GM18507 (cell line): Measurements from ENCODE around the gene LYSMD1.

Source experiments
- DNase-seq: peaks from one replicate; pipeline ENCODE4 v3.0.0; 2011; ENCODE audit warnings: low read depth; ENCODE audit not compliant: insufficient read length; ENCODE audit errors: extremely low spot score
- FAIRE-seq: peaks from 2 replicates; lab custom pipeline; 2011; peaks lifted over from hg19 to GRCh38; lab: Jason Lieb, UNC

Gene LYSMD1

DNA sequence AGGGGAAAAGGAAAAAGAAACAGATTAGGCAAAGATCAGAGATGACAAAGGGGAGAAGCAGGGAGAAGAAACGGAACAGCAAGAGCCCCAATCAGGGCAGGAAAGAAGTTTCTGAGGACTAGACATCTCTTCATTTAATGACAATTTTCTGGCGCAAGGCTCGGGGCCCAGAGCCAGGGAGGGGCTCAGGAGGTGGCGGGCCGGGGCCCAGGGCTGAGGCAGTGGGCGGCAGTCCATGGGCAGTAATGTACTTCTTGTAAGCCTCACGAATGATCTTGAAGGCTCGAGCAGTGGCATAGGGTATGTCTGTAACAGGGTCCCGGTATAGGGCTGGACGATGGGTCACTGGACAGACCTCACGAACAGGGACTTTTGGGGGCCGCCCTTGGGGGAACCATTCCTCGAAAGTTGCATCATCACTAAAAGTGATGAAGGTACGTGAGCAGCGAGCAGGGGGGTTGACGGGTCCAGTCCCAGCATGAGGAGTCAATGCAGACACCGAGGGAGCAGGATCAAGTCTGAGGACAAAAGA is 10.9 kb upstream of the LYSMD1 start:
- no peak for DNase-seq
- FAIRE-seq: no peak

DNA sequence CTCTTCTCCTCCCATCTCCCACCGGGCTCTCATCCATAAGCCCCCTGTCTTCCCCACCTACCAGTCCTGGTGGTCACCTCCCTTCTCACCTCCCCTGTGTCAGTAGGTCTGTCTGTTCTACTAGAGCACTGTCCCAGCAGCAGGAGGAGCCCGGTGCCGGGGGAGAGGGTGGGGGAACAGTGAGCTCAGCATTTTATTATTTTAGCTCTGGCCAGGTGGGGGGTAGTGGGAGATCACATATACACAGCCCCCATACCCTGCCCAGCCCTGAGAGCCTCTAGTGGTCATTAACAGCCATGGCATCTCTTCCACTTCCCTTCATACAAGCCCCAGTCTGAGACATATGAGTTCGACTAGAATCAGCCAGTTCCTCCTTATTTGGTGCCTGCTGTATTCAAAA is 10.2 kb upstream of the LYSMD1 start, which contains the start of gene TMOD4:
TSS of gene TMOD4 (minus strand) at position 119 of the 400 bp plus-strand sequence. CDS start 1,106 bp downstream, outside the sequence.
- no peak for FAIRE-seq
- DNase-seq: no peak

DNA sequence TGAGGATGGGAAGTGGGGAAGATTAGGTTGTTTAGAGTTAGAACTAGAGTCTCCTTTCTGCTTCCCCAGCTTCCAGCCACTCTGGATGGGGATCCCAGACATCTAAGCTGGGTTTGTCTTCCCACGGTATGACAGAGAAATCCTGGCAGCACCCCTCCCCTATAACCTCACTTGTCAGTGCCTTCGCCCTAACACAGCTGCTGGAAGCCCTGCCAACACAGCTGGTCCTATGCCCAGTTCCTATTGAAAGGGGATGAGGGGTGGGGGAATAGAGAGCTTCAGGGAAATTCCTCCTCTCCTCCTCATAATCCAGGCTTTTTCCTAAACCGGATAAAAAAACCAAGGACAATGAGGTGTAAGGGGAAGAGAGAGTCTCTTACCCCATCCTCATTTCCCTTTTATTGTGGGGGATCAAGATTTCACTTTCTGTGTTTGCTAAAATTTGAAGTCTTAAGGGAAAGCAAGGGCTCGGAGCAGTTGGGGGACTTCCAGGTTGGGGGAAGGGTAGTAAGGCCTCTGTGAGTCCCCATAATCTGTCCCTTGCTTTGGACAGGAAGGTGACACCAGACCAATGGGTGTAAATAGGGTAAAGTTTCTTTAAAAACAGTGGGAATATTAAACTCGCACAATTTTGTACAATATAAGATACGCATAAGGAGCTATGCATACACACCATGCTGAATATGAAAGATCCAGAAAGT is 9.5 kb upstream of the LYSMD1 start:
- DNase-seq (no peak), FAIRE-seq (no peak)

DNA sequence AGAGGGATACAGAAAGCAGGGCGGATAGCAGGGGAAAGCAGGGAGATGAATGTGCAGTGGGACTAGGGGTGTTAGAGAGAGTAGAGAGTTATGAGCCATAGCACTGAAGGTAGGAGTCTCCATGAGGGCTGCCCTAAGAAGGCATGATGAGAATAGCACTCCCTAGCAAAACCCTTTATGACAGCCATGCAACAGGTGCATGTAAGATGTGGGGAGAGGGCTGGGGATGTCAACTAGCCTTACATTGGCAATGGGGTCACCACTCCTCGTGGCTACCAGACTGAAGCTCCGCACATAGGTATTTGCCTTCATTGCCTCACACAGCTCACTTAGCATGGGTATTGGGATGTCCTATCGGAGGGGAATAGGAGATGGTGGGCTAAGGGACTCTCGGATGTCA is 5.5 kb upstream of the LYSMD1 start:
- DNase-seq: no peak
- FAIRE-seq: no peak

DNA sequence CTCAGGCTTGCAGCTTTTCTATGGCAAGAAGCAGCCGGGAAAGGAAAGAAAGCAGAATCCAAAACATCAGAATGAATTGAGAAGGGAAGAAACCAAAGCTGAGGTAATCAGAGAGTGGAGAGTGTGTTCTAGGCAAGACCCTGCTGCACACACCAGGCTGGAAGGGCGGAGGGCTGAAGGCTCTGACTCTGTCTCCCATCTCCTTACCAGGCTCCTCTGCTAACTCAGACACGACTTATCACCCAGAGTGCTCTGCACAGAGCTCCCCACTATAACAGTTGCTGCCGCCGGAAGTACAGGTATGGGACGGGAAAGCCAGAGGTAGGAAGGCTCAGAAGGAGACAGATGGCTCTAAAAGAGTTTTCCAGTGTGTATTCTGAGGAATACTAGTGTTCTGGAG is 1.4 kb upstream of the LYSMD1 start:
- FAIRE-seq (no peak), DNase-seq (no peak)

DNA sequence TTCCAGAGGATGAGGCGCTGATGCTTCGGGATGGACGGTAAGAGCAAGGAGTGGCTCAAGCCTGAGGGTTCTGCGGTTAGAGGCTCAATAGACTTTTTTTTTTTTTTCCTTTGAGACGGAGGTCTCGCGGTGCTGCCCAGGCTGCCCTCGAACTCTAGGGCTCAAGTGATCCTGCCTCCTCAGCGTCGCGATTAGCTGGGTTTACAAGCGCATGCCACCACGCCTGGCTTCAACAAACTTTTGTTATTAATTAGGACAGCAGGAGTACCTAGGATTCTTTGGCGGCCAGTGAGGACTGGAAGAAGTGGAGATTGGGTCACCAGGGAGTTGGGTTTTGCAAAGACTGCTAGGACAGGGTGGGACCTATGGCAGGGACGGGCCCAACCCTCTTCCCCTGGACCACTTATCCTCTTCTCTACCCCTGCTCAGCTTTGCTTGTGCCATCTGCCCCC is 829 bp upstream of the LYSMD1 start:
- FAIRE-seq: no peak
- no peak for DNase-seq

DNA sequence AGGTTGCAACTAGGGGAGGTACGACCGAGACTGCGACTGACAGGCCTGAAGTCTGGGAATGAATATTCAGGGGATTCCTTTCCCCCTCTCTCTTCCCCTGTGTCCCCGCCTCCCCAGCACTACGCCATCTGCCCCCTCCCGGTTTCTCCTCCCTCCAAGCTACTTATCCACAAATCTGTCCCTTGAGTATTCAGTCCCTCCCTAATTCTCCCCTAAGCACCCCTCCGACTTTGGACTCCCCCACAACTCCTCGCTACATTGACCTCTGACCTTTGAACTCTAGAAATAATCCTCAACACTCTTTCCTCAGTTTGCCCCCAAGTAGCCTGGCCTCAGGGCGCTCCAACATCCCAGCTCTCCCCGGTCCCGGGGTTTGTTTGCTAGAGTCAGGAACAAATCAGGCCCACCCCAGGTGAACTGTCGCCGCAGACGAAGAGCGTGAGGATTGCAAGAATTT is 393 bp downstream of the LYSMD1 start:
- DNase-seq (no peak), FAIRE-seq (no peak)

DNA sequence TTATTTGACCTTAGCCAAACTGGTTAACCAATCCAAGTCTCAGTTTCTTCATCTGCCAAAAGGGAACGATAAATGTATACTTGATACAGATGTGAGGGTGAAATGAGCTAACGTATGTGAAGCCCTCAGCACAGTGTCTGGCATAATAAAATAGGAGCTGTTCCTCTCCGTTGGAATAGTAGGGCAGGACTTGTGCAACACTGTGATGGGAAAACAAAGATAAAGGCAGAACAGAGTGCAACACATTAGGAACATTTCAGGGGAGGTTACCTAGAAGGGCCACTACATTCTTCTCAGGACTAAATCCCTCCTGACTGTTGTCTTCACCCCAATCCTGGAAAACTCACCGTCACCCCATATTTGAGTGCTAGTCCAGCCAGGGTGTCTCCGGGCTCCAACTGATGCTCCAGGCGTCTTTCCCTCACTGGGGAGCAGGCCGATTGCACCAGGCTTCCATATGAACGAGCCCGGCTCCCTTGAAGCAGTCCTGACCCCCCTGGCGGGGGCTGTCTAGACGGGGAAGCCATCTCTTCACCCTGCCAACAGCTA is 896 bp downstream of the LYSMD1 start:
- no peak for DNase-seq
- no peak for FAIRE-seq

DNA sequence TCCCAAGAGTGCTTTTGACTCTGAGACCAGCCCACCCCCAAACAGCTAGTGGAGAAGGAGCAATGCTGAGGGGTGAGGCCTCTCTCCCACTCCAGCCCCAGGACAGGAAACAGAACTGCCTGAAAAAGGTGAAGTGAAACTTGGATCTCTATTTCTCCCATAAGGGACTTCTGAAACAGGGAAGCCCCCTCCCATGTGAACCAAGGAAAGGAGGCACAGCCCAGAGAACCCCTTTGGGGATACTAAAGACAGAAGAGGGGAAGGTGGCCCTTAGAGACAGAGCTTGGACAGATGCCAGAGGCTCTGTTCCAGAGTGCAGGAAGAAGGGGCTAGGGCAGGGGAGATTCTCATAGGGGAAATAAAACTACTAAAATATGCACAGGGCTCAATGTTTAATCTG is 6.3 kb downstream of the LYSMD1 start:
- DNase-seq: no peak
- no peak for FAIRE-seq

DNA sequence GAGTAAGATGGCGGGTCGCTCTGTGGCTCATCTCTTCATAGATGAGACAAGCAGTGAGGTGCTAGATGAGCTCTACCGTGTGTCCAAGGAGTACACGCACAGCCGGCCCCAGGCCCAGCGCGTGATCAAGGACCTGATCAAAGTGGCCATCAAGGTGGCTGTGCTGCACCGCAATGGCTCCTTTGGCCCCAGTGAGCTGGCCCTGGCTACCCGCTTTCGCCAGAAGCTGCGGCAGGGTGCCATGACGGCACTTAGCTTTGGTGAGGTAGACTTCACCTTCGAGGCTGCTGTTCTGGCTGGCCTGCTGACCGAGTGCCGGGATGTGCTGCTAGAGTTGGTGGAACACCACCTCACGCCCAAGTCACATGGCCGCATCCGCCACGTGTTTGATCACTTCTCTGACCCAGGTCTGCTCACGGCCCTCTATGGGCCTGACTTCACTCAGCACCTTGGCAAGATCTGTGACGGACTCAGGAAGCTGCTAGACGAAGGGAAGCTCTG is 6.9 kb downstream of the LYSMD1 start:
- no peak for FAIRE-seq
- no peak for DNase-seq

DNA sequence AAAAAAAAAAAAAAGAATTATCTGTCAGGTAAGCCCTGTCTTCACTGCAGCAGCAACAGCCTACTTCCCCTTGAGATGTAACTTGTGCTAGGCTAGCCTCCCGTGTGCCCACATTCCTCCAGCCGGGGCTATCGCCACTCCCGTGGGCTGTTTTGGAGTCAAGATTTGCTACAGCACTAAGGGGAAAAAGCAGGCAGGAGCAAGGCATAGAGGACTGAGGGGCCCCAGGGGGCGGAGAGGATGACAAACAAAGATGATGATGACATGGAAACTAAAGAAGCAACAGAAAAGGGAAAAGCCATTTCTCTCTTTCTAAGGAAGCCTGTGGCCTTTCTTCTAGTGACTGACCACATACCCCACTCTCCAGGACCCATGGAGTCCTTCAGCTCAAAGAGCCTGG is 7.4 kb downstream of the LYSMD1 start:
- FAIRE-seq: no peak
- DNase-seq: no peak

DNA sequence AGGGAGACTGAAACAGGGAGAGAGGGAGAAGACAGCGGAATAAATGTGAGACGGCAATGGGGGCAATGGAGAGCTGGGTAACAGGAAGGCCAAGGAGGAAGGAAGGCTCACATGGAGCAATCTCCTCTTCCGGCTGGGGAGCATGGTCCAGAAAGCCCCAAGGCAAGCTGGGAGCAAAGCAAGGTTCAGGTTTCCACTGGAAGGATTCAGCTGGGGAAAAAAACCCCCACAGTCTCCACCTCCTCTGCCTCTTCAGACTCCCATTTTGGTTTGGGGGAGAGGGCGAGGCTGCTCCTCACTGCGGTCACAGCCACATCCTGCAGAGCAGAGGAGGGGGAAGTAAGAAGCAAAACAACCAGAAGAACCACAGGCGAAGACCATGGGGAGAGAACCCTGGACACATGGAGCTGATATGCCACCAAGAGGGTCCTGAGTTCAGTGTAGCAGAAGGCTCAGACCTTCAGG is 8.6 kb downstream of the LYSMD1 start:
- DNase-seq (no peak), FAIRE-seq (peak; percentile 82)

DNA sequence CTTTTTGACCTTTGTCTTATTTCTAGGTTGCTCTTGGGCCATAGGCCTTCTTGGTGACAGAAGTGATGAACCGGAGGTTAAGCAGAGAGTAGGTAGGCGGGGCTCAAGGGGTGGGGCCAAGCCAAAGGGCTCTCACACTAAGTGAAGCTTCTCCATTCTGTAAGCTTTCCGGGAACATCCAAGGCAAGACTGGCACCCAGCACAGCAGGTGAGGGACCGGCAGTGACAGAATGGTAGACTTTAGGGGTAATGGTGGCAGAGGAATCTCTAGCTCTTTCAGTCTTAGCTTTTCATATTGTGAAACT is 9.2 kb downstream of the LYSMD1 start, which contains the start of gene TNFAIP8L2:
TSS of gene TNFAIP8L2 (plus strand) at position 135 of the 305 bp plus-strand sequence. CDS start 2,049 bp downstream, outside the sequence.
- FAIRE-seq (no peak), DNase-seq (peak; percentile 35)

DNA sequence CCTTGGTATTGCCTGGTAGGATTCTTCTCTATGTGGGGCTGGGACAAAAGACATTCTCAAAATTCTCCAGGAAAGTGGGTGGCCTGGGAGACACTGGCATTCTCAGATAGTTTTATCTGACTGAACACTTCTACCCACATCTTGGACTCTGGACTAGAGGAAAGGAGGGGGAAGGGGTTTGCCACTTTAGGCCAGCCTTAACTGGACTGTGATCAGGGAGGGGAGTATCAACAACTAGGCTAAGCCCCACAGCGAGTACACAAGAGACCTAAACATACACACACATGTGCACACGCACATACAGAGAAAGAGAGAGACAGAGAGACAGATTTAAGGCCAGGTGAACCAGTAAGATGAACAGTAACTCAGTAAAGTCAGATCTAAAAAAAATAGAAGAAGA is 18.0 kb downstream of the LYSMD1 start:
- FAIRE-seq (no peak), DNase-seq (no peak)

DNA sequence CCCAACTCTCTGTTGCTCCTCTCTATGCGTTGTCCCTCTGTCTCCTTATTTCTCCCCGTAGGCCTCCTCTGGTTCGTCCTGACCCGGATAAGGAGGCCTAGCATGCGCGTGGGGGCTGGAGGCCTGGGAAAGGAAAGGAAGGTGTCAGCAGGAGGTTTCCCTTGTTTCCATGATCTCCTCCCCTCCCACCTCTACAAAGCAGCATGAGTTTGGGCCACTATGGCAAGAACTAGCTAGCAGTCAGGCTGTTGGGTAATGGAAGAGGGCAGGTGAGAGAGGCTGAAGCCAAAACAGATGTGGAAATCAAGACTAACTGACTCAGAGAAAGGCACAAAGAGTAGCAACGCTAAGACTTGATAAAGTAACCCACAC is 18.6 kb downstream of the LYSMD1 start:
- FAIRE-seq (no peak), DNase-seq (no peak)

DNA sequence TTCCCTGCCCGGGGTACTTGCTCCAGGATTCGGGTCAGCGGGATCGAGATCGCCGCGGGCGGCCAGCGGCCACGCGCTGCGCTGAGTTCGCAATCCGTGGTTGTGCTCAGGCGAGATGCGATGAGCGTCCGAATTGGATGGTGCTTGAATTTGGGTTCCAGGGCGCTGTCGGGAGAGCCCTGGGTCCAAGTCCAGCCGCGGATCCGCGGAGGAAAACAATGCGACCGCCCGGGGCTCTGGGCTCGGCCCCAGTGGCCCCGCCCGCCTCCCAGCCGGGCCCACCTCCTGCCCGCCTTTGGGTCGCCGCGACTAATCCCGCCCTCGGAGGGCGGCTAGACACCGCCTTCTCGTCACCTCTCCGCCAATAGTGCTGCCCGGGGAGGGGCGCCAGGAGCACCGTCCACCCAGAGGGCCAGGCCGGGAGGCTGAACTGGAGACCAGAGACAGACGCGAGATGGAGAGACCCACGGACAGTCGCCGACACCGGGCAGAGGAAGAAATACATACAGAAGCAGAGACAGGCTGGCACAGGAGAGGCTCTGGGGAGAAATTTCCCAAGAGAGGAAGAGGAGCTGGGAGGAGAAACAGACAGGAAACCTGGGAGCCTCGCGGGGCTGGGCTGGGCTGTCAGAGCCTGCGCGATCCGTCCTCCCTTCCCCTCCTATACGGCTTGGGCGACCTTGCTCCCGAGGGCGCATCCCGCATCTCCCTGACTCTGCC is 19.1 kb downstream of the LYSMD1 start, which contains the start of gene SEMA6C:
TSS of gene SEMA6C (minus strand) at position 220 of the 720 bp plus-strand sequence. CDS start 4,010 bp downstream, outside the sequence.
- peak; percentile 85 for DNase-seq
- FAIRE-seq: peak; percentile 95

DNA sequence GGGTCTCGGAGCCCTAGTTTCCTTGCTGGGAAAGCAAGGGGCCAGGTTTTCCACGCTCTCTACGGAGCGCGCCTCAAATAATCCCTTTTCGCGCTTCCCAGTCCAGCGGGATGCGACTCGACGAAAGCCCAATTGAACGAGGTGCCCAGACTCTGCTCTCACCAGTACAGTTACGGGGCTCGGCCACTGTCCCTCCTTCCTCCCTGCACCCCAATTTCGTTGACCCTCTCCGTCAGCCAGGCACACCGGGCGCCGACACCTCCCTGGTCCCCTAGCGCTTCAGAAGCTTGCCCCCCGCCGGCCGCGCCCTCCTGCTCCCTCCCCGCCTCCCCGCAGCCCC is 19.7 kb downstream of the LYSMD1 start:
- FAIRE-seq (no peak), DNase-seq (no peak)

DNA sequence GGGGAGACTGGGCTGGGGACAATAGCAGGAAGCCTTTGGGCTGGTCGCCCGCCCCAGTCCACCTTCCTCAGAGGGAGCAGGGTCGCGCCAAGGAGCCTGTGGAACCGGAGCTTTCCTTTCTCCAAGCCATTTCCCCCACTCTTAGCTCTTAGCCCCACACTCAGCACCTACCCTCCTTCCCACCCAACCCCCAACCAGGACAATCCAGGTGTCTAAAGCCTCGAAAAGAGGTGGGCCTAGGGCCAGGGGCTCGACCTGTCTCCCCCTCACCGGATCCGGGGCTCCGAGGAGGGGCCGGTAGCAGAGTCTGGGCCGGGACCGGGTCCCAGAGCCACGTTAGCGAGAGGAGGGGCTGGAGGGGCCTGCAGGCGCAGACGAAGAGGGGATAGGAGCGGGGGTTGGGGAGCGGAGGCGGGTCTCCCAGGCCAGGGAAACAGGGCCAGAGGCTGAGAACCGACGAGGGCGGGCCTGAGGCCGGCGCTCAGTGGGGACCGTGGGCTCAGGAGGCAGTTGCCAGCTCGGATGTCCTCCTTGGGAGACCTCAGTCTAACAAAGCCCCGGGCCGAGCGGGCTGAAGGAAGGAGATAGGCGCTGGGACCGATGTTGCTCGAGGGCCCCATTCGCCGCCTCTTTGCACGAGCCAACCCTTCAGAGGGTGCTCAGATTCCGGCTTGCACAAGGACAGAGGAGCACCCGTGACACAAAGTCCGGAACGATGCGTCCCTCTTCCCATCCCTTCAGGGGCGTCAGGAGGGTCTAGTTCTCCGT is 20.2 kb downstream of the LYSMD1 start:
- DNase-seq: no peak

DNA sequence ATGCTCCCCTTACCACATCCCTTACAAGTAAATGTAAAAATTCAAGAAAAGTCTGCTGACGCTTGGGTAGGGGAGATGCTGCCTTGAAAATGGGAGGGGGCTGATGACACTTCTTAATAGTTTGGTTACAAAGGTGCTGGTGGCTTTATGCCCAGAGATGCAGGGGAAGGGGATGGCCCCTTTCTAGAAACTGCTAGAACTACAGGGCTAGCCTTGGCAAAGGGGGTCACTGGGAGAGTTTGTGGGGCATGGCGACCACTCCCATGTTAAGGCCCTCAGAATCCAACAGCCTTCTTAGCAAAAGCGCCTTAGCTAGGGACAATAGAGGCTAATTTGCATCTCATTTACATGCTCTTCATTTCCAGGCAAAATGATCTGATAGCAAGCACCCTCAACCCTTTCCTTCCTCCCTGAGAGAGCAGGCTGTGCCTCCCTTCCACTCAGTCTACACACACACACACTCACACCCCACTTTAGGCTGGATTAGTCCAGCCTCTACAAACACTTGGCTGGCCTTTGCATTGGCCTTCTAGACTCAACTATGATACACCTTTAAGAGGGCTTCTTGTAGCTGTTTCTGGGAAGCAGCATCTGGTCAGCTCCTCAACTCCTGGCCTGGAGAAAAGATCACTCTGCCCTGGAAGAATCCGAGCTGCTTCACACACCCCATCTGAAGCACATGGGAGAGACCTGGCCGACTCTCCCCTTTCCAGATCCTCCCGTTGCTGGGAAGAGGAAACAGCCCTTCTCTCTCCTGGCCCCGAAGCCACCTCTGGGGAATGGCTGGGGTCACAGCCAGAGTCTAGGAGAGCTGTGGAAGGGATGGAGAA is 21.0 kb downstream of the LYSMD1 start:
- FAIRE-seq (no peak), DNase-seq (no peak)

More for the DNA sequence above, 20.2 kb downstream of the LYSMD1 start:
- FAIRE-seq: no peak
